Hepatic stellate cell (primary cell): ENCODE data around the gene ADIG.
"Not testable (repeated sequence)": the region's sequence is repeated elsewhere in the genome, so short reads cannot be mapped to it uniquely, and the experiment has no call there.

Experiments used
- DNase-seq: peaks from one replicate; pipeline ENCODE4 v3.0.0; 2011; ENCODE audit warnings: low spot score

ADIG gene

GRCh38 chr20:38573413-38573812, 7.6 kb upstream of the ADIG start:
- no peak for DNase-seq

DNA sequence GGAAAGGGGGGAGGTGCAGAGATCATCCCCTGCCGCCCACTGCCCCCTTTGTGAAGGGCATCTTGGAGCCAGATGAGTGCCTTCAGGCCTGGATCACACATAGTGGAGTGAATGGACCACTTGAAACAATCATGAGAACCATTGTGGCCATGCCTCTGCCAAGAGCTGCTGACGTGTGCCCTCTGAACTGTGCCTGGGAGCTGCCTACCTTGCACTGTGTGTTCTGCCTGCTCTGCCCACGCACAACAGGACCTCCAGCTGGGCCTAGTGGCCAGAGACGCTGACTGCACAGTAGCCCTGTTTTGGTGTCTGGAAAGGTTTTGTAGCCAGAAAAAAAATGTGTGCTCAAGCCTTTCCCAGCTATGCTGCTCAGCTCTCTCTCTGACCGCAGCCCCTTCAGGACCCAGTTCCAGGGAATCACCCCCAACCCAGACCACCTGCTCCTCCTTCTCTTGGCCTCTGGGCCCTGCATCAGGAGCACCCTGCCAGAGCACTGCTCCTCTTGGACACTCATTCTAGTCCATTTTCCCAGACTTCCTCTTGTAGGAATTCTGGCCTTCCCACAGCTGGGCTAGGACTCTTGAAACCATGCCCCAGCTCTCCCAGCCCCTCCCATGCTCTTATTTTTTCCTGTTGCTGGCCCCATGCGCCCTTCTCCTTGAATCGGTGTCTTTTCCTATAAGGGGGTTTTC, 1.6 kb upstream of the ADIG start:
- no peak for DNase-seq

- DNase-seq, result no peak
These were observed 1.1 kb upstream of the ADIG start for GRCh38 chr20:38579921-38580320.

DNA sequence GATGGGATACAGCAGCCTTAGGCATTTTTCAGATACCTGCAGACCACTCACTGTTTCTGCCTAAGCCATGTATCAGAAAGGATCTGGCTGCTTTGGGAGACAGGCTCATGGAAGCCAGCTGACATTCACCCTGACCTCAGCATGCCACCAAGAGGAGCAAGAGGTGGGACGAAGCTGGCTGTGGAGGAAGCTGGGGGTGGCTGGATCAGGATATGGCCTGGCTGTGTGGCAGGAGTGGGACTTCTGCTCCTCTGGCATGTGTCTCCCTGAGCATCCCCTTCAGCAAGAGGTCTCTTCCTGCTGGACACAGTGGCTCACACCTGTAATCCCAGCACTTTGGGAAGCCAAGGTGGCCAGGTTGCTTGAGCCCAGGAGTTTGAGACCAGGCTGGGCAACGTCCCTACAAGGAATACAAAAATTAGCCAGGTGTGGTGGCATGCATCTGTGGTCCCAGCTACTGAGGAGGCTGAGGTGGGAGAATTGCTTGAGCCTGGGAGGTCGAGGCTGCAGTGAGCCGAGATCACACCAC, 897 bp downstream of the ADIG start:
- no peak for DNase-seq

- no peak for DNase-seq
These were observed 2.3 kb downstream of the ADIG start for GRCh38 chr20:38583306-38583705.

DNA sequence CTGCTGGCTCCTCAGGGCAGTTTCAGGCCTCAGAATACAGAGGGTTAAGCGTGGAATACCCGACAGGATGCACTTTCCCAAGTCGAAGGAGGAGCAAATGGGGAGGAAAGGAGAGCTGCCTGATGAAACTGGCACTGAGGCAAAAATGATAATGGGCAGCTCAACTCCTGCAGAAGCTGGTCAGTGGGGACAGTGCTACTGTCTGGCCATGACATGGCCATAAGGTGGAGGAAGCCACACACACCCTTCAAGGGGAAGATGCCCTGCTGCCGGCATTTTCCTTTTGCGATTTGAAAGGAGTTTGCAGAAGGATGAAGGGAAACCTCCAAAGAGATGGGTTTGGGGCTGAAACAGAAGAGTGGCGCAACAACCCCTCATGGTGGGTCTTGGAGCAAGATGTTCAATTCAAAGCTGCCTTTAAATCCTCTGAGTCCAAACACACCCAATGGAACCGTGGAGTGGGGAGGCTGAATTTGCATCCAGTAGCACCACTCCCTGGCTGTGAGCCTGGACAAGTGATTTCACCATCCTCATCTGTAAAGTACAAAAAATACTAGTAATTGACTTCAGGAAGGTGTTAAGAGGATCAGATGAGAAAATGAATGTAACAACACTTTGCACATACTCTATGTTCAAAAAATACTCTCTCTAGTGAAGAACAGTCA, 3.2 kb downstream of the ADIG start:
- DNase-seq, result no peak

DNA sequence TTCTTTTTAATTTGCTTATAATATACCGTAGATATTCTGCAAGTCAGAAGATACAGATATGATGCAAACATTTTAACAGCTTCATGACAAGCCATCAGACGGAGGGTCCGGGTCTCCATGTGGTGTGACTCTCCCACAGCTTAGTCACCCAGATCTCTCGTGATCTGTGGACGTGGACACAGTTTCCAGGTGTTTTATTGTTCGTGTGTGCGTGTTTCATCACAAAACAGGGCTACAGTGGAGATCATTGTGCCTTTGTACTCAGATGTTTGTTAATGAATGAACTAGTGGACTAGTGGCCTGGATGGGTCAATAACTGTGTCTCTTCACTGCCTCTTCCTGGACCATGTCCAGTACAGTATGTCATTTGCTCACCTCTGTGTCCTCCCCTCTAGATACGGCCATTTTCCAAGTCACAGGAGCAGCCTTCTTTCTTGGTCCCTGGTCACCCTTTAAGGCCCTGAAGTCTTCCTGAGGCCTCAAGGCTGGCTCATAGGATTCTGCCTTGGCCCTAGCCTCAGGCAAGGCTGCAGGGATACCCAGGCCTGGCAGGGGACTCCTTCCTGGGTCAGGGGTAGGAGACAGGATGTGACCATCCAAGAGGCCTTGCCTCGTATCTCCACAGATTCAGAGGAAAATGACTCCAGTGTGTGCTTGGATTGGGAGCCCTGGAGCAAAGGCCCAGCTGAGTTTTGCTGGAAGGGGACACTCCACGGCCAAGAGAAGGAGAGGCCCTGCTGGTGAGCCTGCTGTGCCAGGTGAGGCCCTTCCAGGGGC, 4.6 kb downstream of the ADIG start:
- no peak for DNase-seq

DNA sequence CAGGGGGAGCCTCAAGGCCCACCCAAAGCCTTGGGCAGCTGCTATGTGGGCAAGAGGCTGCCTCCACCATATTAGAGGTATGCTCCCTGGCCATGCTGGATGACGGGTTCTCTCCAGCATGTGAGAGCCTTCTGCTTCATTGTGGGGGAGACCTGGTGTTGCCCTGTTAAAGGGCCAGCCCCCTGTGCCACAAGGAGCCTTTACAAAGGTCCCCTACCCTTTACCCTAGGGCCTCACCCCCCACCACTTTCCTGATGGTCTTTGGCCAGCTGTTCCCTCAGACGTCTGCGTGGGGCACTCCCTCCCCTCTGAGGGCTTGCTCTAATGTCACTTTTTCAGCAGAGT, 5.2 kb downstream of the ADIG start:
- no peak for DNase-seq

- no peak for DNase-seq
These were observed 7.3 kb downstream of the ADIG start for GRCh38 chr20:38588303-38588702.

DNA sequence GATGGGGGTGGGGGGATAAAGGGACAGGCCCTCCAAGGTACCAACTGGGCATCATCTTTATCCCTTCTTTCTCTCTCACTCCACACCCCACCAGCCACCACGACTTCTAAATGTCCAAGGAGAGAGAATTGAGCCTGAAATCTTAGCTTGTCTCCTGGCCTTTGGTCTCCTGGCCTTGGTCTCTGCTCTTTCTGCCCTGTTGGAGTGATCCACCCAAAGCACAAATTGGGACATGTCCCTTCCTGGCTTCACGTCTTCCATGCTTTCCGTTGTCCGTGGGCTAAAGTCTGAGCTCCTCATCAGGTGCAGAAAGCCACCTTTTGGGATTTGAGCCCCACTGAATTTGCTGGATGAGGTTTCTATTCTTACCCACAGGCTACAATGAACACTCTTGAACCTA, 8.4 kb downstream of the ADIG start:
- DNase-seq, result no peak

DNA sequence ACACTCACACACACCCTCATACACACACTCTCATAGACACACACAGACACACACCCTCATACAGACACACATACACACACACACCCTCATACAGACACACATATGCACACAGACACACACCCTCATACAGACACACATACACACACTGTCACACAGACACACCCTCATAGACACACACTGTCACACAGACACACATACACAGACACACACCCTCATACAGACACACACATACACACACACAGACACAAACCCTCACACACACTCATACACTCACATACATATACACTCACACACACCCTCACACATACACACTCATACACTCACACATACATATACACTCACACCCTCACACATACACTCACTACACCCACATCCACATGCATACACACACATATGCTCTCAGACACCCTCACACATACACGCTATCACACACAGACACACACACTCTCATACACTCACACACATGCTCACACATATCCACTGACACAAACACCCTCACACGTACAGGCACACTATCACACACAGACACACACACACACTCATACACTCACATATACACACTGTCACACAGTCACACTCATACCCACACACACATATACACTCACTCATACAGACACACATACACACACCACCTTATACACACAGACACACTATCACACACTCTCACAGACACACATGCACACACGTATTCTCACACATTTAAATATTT, 9.1 kb downstream of the ADIG start:
- DNase-seq, result no peak

DNA sequence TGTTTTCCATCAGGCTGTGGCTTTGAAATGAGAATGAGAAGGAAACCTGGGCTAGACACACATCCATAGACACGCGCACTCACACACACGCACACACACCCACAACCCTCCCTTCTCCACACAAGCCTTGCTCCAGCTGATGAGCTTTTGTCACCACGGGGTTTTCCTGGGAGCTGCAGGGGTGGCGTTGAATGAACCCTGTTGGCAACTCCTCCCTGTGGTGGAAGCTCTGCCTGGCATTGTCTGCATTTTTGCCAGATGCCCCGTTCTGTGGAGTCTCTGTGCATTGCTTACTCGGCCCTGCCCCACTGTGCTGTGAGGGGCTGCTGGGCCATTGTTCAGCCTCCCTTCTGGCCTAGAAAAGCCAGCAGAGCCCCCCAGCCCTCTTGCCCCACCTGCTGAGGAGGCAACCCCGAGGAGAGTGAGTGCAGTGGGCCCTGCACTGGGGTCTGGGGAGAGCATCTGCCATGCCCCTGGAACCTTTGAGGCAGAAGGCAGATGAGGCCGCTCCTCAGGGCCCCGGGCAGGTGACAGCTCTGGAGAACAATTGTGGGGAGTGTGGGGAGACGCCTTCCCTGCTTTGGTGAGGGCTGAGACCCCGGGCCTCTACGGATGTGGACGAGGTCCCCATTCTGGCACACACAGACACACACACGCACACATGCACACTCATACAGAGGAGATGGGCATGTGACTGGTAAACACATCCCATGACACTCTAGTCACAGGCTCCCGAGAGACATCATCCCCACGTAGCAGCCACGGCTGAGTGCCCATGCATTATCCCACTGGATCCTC, 9.9 kb downstream of the ADIG start:
- DNase-seq, result no peak

DNA sequence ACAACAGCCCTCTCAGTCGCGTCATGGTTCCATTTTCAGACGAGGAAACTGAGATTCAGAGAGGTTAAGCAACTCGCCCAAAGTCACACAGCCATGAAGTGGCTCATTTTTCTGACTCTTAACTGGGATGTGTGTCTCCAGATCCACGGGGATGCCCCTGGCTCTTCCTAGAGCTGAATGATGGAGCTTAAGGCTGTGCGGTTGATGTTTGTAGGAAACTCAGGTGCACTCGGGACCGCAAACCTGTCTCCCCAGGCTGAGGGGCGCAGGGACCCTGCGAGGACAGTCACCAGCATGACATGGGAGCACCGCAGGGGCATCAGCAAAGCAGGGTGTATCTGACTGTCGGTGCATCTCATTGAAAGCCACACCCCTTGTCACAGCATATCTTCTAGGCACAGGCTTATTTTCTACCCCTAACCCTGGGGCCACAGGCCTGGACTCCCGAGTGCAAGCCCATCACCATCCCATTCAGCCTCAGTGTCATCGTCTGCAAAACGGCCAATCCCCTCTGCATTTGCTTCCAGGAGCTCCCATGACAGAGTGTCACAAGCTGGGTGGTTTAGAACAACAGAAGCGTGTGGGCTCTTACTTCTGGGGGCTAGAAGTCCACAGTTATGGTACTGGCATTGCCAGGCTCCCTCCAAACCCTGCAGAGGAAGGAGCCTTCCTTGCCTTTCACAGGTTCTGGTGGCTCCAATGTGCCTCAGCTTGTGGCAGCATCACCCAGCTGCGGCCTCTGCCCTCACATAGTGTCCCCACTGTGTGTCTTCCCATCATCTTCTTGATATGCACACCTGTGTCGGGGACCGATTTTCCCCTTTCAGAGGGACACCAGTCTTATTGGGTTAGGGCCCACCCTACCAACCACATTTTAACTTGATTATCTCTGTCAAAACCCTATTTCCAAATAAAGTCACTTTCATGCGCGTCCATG, 10.7 kb downstream of the ADIG start:
- DNase-seq, result no peak

DNA sequence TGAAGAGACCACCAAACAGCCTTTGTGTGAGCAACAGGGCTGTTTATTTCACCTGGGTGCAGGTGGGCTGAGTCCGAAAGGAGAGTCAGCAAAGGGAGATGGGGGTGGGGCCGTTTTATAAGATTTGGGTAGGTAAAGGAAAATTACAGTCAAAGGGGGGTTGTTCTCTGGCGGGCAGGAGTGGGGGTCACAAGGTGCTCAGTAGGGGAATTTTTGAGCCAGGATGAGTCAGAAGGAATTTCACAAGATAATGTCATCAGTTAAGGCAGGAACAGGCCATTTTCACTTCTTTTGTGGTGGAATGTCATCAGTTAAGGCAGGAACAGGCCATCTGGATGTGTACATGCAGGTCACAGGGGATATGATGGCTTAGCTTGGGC, 11.4 kb downstream of the ADIG start:
- DNase-seq, result not testable (repeated sequence)

DNA sequence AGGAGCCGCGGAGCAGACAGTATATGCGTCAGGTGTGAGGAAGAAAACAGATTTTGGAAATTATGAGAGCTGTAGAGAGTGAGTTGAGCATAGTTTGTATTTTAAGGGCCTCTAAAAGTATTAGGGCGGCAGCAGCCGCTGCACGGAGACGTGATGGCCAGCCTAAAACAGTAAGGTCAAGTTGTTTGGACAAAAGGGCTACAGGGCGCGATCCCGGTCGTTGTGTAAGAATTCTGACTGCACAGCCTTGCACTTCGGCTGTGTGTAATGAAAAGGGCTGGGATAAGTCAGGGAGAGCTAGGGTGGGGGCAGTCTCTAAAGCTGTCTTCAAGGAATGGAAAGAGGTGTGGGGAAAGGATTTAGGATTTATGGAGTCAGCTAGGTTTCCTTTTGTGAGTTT, 13.3 kb downstream of the ADIG start:
- DNase-seq, result not testable (repeated sequence)

- not testable (repeated sequence) for DNase-seq
These were observed 14.9 kb downstream of the ADIG start for GRCh38 chr20:38595886-38596285.

DNA sequence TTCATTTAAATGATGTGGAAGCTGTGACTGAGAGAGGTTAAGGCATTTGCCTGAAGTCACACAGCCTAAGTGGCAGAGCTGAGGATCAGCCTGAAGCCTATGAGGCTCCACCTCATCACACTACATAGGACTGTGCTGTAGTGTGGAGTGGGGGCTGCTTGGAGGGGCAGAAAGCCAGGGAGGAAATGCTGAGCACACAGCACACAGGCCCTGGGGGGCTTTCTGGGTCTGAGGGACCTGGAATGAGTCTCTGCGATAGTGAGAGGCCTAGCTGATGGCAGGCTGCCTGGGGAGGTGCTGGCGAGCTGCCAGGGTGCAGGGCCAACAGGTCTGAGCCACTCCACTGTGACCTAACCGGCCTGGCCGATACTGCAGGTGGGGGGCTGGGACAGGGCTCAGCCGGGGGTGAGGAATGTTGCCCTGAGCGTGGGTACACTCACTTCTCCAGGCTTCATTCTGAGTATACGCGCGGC, 18.4 kb downstream of the ADIG start:
- no peak for DNase-seq

DNA sequence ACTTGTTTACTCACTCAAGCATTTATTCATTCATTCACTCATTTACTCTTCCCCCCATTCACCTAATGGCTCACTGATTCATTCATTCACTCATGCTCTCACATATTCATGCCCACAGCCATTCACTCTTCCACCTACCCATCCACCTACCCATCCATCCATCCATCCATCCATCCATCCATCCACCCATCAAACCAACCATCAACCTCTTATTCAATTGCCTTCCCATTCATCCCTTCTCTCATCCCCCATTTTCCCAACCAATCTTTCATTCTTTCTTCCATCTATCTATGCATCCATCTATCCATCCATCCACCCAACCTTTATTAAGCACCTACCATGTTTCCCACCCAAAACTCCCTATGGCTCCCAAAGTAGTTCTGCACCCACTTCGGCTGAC, 19.1 kb downstream of the ADIG start:
- no peak for DNase-seq

GRCh38 chr20:38601216-38602184, 20.5 kb downstream of the ADIG start, which contains the start of gene ARHGAP40:
ARHGAP40 (plus strand) TSS chr20:38601809.
- no peak for DNase-seq
